Endothelial cell of umbilical vein (primary cell): ENCODE measurements around the gene MTRR.

Source experiments
- MAX ChIP-seq: IDR thresholded peaks from 2 replicates; pipeline ENCODE4 v1.6.1; 2011; ENCODE audit not compliant: insufficient read depth, insufficient read length
- POLR2A ChIP-seq: IDR thresholded peaks from 2 replicates; pipeline ENCODE4 v1.6.1; 2012; ENCODE audit warnings: low read depth, mild to moderate bottlenecking, control low read depth, low read length
- TF ChIP-seq, protein P1 (sequence below), 2 donors: IDR thresholded peaks; 1 replicate in 1 of 2; 2 replicates in 1 of 2; pipeline ENCODE4 v1.5.1; 2011; ENCODE audit warnings: low read length in 2 of 2, mild to moderate bottlenecking in 2 of 2, moderate library complexity in 2 of 2, control low read depth in 1 of 2, inconsistent platforms in 1 of 2, low read depth in 1 of 2; ENCODE audit not compliant: insufficient read depth in 1 of 2; ENCODE audit errors: extremely low read depth in 1 of 2

GRCh38 chr5:7851617-7852289, 17.2 kb upstream of the MTRR start:
- TF ChIP-seq POLR2A (no peak), MAX (no peak)
- TF ChIP-seq, protein P1, sequence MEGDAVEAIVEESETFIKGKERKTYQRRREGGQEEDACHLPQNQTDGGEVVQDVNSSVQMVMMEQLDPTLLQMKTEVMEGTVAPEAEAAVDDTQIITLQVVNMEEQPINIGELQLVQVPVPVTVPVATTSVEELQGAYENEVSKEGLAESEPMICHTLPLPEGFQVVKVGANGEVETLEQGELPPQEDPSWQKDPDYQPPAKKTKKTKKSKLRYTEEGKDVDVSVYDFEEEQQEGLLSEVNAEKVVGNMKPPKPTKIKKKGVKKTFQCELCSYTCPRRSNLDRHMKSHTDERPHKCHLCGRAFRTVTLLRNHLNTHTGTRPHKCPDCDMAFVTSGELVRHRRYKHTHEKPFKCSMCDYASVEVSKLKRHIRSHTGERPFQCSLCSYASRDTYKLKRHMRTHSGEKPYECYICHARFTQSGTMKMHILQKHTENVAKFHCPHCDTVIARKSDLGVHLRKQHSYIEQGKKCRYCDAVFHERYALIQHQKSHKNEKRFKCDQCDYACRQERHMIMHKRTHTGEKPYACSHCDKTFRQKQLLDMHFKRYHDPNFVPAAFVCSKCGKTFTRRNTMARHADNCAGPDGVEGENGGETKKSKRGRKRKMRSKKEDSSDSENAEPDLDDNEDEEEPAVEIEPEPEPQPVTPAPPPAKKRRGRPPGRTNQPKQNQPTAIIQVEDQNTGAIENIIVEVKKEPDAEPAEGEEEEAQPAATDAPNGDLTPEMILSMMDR (IDR thresholded peaks at IDR 0.05; ENCODE audit: extremely low read depth in 1 of 2, insufficient read depth in 1 of 2, low read depth in 1 of 2, low read length in 2 of 2), result no peak
